WERI-Rb-1 (cell line): ENCODE measurements around the gene FBRSL1.

Experiments
- DNase-seq: peaks from one replicate; pipeline ENCODE4 v3.0.0-alpha.2; 2020
- H3K27ac ChIP-seq: fragments of 250-450 bp; sonication (Bioruptor Pico); 2 replicates; pipeline ENCODE4 v1.5.1; 2020; ENCODE audit warnings: mild to moderate bottlenecking, moderate library complexity
- H3K27me3 ChIP-seq: fragments of 250-450 bp; sonication (Bioruptor Pico); 2 replicates; pipeline ENCODE4 v1.5.1; 2021; ENCODE audit warnings: mild to moderate bottlenecking, low read depth, moderate library complexity; ENCODE audit not compliant: insufficient read depth, severe bottlenecking
- H3K36me3 ChIP-seq: fragments of 250-450 bp; sonication (Bioruptor Pico); 2 replicates; pipeline ENCODE4 v1.5.1; 2020; ENCODE audit warnings: mild to moderate bottlenecking, moderate library complexity
- H3K4me3 ChIP-seq: 2 replicates; pipeline ENCODE4 v1.5.1; 2011; ENCODE audit warnings: low read depth, mild to moderate bottlenecking, control low read depth, low read length
- H3K9me3 ChIP-seq: fragments of 250-450 bp; sonication (Bioruptor Pico); 2 replicates; pipeline ENCODE4 v1.5.1; 2021; ENCODE audit warnings: mild to moderate bottlenecking, moderate library complexity; ENCODE audit not compliant: severe bottlenecking
- CTCF ChIP-seq: IDR thresholded peaks from 2 replicates; pipeline ENCODE4 v1.5.1; 2011; ENCODE audit warnings: low read depth, mild to moderate bottlenecking, control low read depth, inconsistent platforms, low read length

The FBRSL1 gene

GRCh38 chr12:132448463-132448820, 41.5 kb upstream of the FBRSL1 start:
- peak overlapping the region; percentile 99 for H3K27ac ChIP-seq
- TF ChIP-seq CTCF, result no peak
- no peaks in the 10 kb centered on the region for H3K27me3 ChIP-seq
- H3K9me3 ChIP-seq, result no peaks in the 10 kb centered on the region
- H3K36me3 ChIP-seq, result no peaks in the 10 kb centered on the region
- DNase-seq, result no peak
- no peak overlapping the region for H3K4me3 ChIP-seq

GRCh38 chr12:132449565-132450417, 40.2 kb upstream of the FBRSL1 start:
- no peaks in the 10 kb centered on the region for H3K36me3 ChIP-seq
- H3K27me3 ChIP-seq, result no peaks in the 10 kb centered on the region
- peak; percentile 93 for DNase-seq
- no peaks in the 10 kb centered on the region for H3K9me3 ChIP-seq
- peak overlapping the region; percentile 96 for H3K27ac ChIP-seq
- H3K4me3 ChIP-seq, result no peak overlapping the region
- no peak for TF ChIP-seq CTCF

- TF ChIP-seq CTCF, result peak; percentile 21; the same call in 1 of the 2 replicates
- no peaks in the 10 kb centered on the region for H3K36me3 ChIP-seq
- no peaks in the 10 kb centered on the region for H3K27me3 ChIP-seq
- H3K27ac ChIP-seq, result peak overlapping the region; percentile 96
- no peak overlapping the region for H3K4me3 ChIP-seq
- DNase-seq, result no peak
- H3K9me3 ChIP-seq, result no peaks in the 10 kb centered on the region
These were observed 39.4 kb upstream of the FBRSL1 start for GRCh38 chr12:132450418-132451171.

- Histone ChIP-seq H3K27ac (peak overlapping the region; percentile 96), H3K4me3 (no peak overlapping the region), H3K9me3 (no peaks in the 10 kb centered on the region), H3K36me3 (no peaks in the 10 kb centered on the region), H3K27me3 (no peaks in the 10 kb centered on the region)
- no peak for DNase-seq
- TF ChIP-seq CTCF, result no peak
These were observed 38.6 kb upstream of the FBRSL1 start for GRCh38 chr12:132451172-132451835.

- no peak for DNase-seq
- no peak overlapping the region for H3K4me3 ChIP-seq
- TF ChIP-seq CTCF, result no peak
- no peaks in the 10 kb centered on the region for H3K36me3 ChIP-seq
- no peaks in the 10 kb centered on the region for H3K9me3 ChIP-seq
- H3K27ac ChIP-seq, result peak overlapping the region; percentile 96; the same call in 1 of the 2 replicates
- no peaks in the 10 kb centered on the region for H3K27me3 ChIP-seq
These were observed 38.1 kb upstream of the FBRSL1 start for GRCh38 chr12:132451836-132452195.
